ENCODE data around the gene DYRK1A.

Gene DYRK1A

GRCh38 chr21:37554661-37555379, 188.2 kb downstream of the DYRK1A start:
- no peak for DNase-seq

GRCh38 chr21:37555672-37556261, 189.2 kb downstream of the DYRK1A start:
- no peak for DNase-seq

- no peak for DNase-seq
These were observed 190.8 kb downstream of the DYRK1A start for GRCh38 chr21:37557261-37557950.

GRCh38 chr21:37558676-37559211, 192.2 kb downstream of the DYRK1A start:
- no peak for DNase-seq

GRCh38 chr21:37560385-37560784, 193.8 kb downstream of the DYRK1A start:
- no peak for DNase-seq

- no peak for DNase-seq
These were observed 194.9 kb downstream of the DYRK1A start for GRCh38 chr21:37561506-37561905.

GRCh38 chr21:37561941-37562919, 195.7 kb downstream of the DYRK1A start:
- DNase-seq, result no peak

GRCh38 chr21:37562920-37563640, 196.5 kb downstream of the DYRK1A start:
- DNase-seq, result no peak

GRCh38 chr21:37563641-37564340, 197.2 kb downstream of the DYRK1A start:
- DNase-seq, result peak; percentile 95

GRCh38 chr21:37564341-37564923, 197.9 kb downstream of the DYRK1A start:
- peak; percentile 88 for DNase-seq

GRCh38 chr21:37564924-37565529, 198.5 kb downstream of the DYRK1A start:
- no peak for DNase-seq

GRCh38 chr21:37565530-37566223, 199.1 kb downstream of the DYRK1A start:
- DNase-seq, result no peak

GRCh38 chr21:37566790-37567615, 200.4 kb downstream of the DYRK1A start:
- no peak for DNase-seq

GRCh38 chr21:37568415-37568814, 201.8 kb downstream of the DYRK1A start:
- no peak for DNase-seq

GRCh38 chr21:37568916-37569315, 202.3 kb downstream of the DYRK1A start:
- no peak for DNase-seq

- no peak for DNase-seq
These were observed 204.9 kb downstream of the DYRK1A start for GRCh38 chr21:37571442-37571841.

- no peak for DNase-seq
These were observed 207.7 kb downstream of the DYRK1A start for GRCh38 chr21:37574316-37574715.

GRCh38 chr21:37574751-37575150, 208.2 kb downstream of the DYRK1A start:
- no peak for DNase-seq

GRCh38 chr21:37575580-37575979, 209.0 kb downstream of the DYRK1A start:
- DNase-seq, result no peak
